Right lobe of liver (tissue), 4 donors: ENCODE results near the gene RPS6KA2.

Experiments used
- CTCF ChIP-seq, 4 donors: fragments of 200-600 bp in 3 of 4; fragments of 450-650 bp in 1 of 4; IDR thresholded peaks; one replicate each; pipeline versions ENCODE4 v1.5.1 to v1.8.0; 2016 to 2022; ENCODE audit warnings: antibody characterized with exemption in 4 of 4, mild to moderate bottlenecking in 2 of 4
- POLR2A ChIP-seq: fragments of 450-650 bp; IDR thresholded peaks from one replicate; pipeline ENCODE4 v1.6.1; 2017; ENCODE audit warnings: antibody characterized with exemption, mild to moderate bottlenecking
- donor health status: DM: no; HTN: no; CAD: no.
- donor health status: DM: no; HTN: no; CAD: no.
- donor health status: DM: no; HTN: yes; CAD: no.

- TF ChIP-seq POLR2A (no peak), CTCF (IDR thresholded peaks at IDR 0.05) (no peak)
These were observed 37.1 kb downstream of the RPS6KA2 start for GRCh38 chr6:166589786-166590574.
